ENCODE measurements around the gene COPRS.
A peak's percentile ranks its signal among the peaks of the same experiment; 100 is the strongest.
"Not testable (repeated sequence)": the region's sequence is repeated elsewhere in the genome, so short reads cannot be mapped to it uniquely, and the experiment has no call there.

Gene COPRS

DNA sequence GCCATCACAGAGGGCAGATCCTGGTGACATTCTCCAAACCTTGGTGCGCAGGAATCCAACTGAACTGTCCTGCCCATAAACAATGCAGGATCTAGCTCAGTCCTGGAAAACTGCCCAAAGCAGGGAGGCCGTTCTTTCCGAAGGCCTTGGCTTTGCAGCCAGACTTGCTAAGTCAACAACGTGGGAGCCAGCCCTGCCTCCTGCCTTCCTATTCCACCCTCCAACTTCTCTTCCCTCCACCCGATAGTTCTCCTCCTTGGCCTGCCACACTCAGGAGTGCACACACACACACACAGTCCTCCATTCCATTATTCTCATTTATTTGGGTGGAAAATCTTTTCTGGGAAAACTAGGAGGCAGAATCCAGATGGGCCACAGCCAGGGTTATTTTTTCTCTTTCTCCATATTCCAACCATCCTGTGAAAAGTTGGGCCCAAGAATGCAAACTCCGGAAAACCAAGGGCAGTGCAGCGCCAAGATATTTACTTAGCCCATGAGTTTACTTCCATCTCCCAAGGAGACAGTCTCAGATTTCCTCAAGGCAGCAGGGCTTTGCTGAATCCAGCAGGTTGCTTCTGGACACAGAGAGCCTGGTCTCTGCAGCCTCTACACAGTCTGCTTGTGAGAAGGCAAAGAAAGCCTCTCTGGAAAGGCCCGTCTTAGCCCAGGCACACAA lies 15.8 kb downstream of the COPRS start:
- DNase-seq = peak in 9 of 14 donors; percentile 25 to 81 (median 46)

DNA sequence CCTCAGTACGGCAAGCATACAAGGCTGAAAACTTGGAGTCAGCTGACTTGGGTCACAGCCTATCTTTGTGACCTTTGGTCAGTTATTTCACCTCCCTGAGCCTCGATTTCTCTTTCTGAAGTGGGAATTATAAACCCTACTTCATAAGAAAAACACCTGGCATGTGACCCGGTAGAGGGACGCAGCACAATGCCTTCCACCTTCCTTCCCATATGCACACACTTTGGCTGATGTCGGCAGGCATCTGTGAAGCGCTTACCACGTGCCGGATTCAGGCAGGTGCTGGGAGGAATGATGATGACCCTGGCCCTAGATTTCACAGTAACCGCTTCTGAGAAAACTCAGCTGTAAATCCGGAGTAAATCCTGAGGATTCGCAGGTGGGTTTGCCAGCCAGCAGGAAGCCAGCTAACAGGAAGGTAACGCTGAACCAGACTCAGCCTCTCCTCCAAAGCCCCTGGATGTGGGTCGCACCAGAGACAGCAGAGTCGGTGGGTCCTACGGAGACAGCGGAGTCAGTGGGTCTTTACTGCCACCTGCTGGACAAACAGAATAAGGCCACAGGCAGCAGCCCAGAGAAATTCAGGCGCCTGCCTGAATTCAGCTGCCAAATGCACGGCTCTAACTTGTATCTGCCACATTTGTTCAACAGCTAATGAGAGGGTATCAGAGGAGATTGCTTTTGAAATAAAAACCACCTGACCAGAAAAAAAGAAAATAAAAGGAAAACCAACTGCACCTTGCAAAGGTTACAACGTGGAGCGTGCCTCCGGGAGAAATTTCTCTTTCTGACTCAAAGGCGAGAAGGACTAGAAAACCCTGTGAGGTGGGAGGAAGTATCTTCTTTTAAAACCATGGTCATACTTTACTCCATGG lies 16.6 kb downstream of the COPRS start:
- DNase-seq = peak in 13 of 14 donors; percentile 6 to 81 (median 56)

DNA sequence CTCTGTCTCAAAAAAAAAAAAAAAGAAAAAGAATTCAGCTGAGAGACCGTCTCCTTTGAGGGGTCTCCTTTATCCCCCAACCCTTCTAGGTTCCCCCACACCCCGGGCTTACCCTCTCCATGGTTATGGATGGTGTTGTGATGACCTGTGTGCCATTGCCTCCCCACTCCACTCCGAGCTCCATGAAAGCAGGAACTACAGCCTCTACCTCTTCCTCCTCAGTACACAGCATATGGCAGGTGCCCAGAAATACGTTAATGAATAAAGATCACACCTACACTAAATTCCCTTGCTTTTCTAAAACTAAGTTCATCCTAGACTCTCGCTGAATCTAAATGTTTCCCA lies 17.2 kb downstream of the COPRS start:
- no peak for DNase-seq

DNA sequence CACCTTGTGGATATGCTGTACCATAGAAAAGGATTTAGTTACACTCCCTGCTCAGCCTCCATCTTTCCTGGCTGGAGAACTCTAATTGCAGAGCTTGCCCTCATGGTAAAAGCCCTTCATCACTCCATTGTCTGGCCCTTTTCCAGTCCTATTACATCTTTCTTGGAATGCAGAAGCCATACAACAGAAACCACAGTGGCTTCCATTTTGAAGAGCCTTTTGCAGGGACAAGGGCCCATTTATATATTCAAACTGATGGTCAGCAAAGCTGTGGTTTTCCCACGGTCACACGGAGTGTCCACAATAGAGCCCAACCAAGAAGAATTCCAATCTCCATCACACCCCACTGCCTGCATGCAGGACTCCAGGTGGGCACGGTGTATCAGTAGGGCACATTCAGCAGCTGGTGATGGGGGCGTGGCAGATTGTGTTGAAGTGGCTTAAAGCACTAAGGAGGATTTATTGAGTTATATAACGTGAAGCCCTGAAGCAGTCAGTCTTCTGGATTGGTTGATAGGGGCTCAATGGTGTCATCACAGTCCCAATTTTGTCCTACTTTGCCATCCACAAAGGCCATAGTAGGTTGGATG lies 20.3 kb downstream of the COPRS start:
- no peak for DNase-seq

DNA sequence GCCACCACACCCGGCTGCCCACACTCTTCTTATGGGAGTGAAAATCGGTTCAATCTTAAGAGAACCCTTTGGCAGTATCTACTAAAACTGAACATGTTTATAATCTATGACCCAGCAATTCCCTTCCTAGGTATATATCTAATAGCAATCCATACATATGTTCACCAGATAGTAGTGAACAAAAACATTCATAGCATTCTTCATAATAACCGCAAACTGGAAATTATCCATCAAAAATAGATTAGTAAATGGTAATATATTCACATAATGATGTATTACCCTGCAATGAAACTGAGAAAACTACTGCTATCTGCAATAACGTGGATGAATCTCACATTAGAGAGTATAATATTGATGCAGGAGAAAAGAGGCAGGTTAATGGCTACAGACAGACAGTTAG lies 23.1 kb downstream of the COPRS start:
- DNase-seq = no peak

DNA sequence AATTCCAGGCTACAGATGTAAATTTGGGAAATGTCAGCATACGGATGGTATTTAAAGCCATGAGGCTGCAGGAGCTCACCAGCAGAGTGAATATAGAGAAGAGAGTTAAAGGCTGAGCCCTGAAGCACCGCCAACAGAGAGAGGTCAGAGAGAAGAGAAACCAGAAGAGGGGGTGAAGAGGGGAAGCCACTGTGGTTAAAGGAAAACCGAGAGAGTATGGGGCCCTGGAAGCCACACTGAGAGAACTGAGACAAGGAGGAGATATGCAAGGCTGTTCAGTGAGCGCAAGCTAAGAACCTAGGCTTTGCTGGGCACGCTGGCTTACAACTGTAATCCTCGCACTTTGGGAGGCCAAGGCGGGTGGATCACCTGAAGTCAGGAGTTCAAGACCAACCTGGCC lies 24.6 kb downstream of the COPRS start:
- peak in 1 of 14 donors; percentile 5 for DNase-seq

DNA sequence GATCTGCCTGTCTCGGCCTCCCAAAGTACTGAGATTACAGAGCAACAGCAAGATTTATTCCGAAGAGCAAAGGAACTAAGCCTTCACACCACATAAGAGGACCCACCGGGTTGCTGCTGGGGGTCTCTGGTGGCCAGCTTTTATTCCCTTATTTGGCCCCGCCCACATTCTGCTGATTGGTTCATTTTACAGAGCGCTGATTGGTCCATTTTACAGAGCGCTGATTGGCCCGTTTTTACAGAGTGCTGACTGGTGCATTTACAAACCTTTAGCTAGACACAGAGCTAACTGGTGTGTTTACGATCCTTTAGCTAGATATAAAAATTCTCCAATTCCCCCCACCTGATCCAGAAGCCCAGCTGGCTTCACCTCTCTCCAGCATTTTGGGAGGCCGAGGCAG lies 26.3 kb downstream of the COPRS start:
- DNase-seq = no peak

DNA sequence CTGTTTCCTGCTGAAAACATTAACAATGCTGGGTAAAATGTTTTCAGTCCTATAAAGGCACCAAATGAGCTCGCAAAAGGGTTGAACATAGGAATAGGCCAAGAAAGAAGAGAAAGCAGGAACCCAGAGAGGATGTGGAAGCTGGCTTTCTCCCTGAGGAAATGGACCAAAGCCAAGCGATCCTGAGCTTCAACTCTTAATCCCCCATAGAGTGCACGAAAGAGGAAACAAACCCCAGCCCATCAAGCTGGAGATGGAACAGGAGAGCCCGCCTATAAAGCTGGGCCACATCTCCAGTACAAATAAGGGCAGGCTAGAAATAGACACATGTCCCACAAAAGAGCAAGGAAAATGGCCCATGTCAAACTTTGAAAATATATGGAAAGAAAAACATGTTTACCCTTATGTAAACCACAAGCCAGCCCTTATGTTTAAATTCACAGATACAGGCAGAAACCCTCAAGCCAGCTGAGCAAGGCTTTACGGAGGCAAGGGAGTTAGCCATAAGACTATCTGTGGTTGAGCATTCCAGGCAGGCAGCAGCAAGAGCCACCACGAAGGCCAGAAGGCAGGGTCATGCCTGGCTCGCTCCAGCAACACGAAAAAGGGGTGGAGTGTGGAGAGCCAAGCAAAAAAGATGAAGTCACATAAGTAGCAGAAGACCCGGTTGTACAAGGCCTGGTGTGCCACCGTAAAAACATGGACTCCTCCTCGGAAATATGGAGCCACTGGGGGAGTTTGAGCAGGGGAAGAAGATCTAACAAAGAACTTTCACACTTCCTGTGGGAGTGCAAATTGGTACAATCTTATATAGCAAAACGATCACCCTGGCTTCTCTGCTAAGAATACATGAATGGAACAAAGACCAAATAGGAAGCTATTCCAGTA lies 27.8 kb downstream of the COPRS start:
- DNase-seq = no peak

DNA sequence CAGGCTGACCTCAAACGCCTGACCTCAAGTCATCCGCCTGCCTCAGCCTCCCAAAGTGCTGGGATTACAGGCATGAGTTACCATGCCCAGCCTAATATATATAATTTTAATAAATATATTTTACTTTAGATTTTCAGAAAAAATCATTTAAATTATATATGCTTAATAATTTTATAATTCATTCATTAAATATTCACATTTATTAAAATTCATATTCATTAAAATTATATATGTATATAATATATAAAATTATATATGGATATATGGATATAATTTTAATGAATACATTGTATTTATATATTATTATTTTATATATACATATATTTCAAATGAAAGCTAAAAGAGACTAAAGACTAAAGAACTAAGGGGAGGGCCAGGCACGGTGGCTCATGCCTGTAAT lies 29.4 kb downstream of the COPRS start:
- no peak for DNase-seq

DNA sequence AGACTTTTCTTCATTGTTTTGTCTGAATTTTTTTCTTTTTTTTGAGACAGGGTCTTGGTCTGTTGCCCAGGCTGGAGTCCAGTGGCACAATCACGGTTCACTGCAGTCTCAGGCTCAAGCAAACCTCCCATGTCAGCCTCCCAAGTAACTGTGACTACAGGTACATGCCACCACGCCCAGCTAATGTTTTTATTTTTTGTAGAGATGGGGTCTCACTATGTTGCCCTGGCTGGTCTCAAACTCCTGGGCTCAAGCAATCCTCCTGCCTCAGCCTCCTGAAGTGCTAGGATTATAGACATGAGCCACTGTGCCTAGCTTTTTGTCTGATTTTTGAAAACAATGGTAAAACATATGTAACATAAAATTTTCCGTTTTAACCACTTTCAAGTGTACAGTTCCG lies 30.1 kb downstream of the COPRS start:
- DNase-seq = not testable (repeated sequence)

DNA sequence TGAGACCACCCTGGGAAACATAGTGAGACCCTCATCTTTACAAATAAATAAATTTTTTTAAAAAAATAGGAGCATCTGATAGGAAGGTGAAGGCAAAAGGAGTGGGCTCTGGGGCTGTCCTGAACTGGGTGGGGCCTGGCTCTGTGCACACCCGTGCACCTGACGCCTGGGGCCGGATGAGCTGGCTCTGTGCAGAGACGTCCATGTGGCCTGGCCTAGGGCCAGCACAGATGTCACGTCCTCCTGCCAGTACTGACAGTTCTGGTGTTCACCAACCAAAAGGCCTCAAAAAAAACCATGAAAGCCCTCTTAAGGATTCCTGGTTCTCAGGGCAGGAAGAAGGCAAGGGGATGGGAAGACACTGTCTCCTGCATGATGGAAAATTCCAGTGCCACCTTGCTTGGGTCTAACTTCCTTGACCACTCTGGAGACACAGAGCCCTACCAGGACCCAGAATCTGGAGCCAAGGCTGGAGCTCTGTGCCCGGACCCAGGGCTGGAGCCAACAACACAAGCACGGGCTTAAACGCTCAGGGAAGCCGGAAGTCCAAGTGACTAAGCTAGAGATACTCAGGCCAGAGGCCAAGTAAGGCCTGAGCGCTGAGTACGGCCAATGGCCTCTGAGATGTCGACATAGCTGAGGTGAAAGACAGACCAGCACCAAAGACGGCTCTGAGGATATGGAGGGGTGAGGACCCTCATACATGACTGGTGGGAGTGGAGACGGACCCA lies 32.9 kb downstream of the COPRS start:
- peak in 1 of 14 donors; percentile 43 for DNase-seq

DNA sequence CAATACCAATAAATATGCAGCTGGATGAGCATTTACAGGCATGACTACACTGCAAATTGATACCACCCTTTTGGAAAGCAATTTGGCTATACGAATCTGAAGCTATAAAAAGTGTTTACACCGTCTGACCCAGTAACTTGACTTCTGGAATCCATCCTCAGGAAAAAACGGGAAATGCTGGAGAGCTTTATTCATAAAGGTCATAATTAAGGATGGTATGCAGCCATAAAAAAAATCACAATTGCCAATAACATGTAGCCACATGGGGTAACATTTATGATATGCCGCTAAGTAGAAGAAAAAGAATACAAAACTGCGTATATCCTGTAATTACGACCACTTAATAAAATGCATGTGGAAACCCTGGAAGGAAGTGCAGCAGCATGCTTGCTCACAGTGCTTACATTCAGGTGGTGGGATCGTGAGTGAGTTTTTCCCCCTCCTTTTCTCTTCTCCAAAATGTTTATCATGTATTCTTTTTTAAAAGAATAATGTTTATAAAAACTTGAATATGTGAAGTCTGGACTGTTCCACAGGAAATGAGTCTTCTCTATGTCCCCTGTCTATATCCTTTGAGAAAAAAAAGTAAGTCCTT lies 34.2 kb downstream of the COPRS start:
- DNase-seq = no peak

DNA sequence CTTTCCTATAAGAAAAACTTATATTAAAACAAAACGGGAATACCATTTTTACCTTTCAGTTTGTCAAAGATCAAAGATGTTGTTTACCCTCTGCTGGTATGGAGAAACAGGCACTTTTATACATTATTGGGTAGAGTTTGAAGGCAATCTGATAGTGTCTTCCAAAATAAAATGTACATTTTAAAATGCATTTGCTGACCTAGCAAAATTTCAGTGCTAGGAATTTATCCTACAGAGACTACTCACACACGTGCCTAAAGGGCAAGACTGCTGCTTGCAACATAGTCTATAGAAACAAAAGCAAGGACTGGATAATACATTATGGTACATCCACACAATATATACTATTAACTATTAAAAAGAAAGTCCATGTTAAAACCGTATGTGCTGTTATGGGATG lies 36.0 kb downstream of the COPRS start:
- DNase-seq = no peak

DNA sequence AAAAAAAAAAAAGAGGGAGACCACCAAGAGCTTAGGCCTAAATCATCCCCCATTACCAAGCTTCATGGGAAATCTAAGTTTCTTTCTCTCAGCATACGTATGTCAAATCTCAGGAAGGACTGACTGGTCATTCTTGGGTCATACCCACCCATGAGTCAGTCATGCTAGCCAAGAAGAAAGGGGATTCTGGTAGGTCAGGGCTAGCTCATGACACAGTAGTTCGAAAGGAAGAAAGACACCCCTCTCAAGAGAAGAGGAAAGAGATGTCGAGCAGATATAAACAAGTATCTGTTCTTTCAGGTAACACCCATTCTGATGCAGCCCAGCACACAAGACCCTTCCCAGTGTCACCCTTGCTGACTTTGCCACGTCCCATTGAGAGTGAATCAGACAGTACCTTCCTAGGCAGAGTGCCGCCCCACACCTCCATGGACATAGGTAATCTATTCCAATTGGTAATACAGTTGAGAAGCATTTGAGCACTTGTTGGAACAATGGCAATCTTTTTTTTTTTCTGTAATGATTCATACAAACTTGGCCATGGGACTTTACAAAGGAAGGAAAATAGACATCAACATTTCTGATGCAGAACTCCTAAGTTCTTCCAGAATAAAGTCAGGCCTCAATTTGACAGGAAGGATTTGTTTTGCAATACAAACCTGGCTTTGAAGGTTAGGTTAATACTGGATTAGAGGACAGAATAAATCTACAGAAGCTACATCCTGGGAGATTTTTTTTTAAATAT lies 38.2 kb downstream of the COPRS start:
- no peak for DNase-seq

DNA sequence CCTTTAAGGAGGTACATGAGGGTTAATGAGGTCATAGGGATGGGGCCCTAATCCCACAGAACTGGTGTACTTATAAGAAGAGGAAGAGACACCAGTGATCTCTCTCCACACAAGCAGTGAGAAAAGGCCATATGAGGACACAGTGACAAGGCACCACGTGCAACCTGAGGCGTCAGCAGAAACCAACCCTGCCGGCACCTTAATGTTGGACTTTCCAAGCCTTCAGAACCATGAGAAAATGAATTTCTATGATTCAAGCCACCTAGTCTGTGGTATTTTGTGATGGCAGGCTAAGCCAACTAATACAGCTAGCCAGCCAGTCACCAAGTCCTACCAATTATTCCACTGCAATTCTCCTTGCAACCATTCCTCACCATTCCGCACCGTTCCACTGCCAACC lies 39.5 kb downstream of the COPRS start:
- DNase-seq = no peak

DNA sequence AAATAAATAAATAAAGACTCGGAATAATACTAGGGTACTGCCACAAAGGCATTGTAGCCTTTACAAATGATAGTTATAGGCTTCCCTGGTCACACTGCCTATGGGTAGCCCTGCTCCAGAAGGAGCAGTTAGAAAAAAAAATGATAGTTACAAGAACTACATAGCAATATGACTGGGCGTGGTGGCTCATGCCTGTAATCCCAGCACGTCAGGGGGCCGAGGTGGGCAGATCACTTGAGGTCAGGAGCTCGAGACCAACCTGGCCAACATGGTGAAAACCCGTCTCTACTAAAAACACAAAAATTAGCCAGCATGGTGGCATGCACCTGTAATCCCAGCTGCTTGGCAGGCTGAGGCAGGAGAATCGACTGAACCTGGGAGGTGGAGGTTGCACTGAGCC lies 40.2 kb downstream of the COPRS start:
- not testable (repeated sequence) for DNase-seq

DNA sequence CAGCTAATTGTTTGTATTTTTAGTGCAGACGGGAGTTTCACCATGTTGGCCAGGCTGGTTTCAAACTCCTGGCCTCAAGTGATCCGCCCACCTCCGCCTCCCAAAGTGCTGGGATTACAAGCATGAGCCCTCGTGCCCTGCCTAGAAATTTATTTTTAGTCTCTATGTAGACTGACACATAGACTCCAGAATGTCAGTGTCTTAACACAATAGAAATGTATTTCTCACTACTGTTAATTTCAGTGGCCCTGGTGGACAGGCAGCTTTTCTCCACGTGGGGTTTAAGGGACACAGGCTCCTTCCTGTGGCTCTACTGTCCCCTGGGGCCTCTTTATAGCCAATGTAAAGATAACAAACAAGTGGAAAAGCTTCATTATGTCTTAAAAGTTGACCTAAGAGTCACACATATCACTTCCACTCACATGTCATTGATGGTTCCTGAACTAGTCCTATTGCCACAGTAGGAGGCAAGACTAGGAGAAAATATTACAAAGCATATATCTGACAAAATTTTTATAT lies 43.8 kb downstream of the COPRS start:
- no peak for DNase-seq

DNA sequence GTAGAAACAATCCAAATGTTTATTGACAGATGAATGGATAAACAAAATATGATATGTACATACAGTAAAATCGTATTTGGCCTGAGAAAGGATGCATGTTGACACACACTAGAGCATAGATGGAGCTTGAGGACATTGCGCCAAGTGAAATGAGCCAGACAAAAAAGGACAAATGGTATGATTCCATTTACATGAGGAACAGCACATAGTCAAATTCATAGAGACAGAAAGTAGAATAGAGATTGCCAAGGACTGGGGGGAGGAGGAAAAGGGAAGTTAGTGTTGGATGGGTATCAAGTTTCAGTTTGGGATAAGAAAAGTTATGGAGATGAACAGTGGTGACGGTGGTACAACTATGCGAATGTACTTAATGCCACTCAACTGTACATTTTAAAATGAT lies 47.9 kb downstream of the COPRS start:
- no peak for DNase-seq

DNA sequence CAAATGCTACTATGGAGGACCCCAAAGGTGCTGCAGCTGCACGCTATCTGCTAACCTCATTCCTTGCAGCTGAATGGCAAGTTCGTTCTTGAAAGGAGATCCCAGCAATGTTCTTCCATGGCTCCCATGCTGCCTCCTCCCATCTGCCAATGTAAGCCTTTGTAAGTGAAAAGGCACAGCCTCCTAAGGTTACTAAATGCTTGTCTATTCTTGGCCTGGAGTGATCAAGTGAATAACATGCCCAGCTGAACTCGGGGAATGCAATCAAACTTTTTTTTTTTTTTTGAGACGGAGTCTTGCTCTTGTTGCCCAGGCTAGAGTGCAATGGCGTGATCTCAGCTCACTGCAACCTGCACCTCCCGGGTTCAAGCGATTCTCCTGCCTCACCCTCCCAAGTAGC lies 49.2 kb downstream of the COPRS start:
- DNase-seq = not testable (repeated sequence)

DNA sequence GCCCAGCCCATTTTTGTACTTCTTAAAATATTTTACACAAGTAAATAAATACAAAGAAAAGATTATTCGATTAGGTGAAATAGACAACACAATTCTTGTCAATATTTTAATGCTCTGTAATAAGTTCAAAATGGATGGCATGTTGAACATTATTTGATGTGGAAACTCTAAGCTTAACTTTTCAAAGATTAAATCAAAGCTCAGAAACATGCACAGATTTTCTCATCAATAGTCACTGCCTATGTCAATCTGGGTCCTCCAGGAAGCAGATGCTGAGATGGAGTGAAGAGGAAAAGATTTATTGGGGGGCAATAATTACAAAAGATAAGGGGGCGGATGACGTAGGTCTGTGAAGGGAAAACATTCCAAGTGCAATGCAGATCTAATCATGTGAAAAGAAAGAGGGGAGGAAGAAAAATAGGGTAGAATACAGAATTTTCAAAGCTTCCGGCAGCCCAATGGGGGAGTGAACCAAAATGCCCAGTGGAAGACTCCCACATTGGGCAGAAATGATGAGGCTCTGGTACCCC lies 50.5 kb downstream of the COPRS start:
- DNase-seq = no peak

All from C1 segment of cervical spinal cord (tissue), 14 donors.